CD4-positive, CD25-positive, alpha-beta regulatory T cell (primary cell): Measurements from ENCODE around the gene FNDC3A. TPM values are rescaled to one million over a fixed set of nuclear protein-coding genes. Genes with fewer than 3 reads are reported as not detected.
A peak's percentile ranks its signal among the peaks of the same experiment; 100 is the strongest.
"Not testable (repeated sequence)": the region's sequence is repeated elsewhere in the genome, so short reads cannot be mapped to it uniquely, and the experiment has no call there.

Experiments
- ATAC-seq, 2 donors: fragments of 150-1000 bp; cut with Tn5 transposase; one replicate each; pipeline ENCODE4 v1.10.0; 2021; ENCODE audit warnings: low read depth in 2 of 2, moderate number of reproducible peaks in 2 of 2, moderate library complexity in 1 of 2
- DNase-seq, 3 donors: peaks; one replicate each; pipeline versions ENCODE4 v3.0.0 to v3.0.0-alpha.2; 2012 to 2022; ENCODE audit warnings: mixed read lengths in 1 of 3
- H3K27ac ChIP-seq: one replicate; pipeline ENCODE4 v1.7.0; 2013; ENCODE audit warnings: mild to moderate bottlenecking, low read length; ENCODE audit not compliant: insufficient read depth, poor library complexity, severe bottlenecking
- H3K27me3 ChIP-seq: one replicate; pipeline ENCODE4 v1.7.0; 2013; ENCODE audit warnings: low read length; ENCODE audit not compliant: control insufficient read depth, insufficient read depth
- H3K36me3 ChIP-seq: one replicate; pipeline ENCODE4 v1.7.0; 2013; ENCODE audit warnings: mild to moderate bottlenecking, low read length, moderate library complexity; ENCODE audit not compliant: control insufficient read depth, insufficient read depth
- H3K4me1 ChIP-seq: 2 replicates; pipeline ENCODE4 v1.7.0; 2013; ENCODE audit warnings: mild to moderate bottlenecking, low read length; ENCODE audit not compliant: insufficient read depth, control insufficient read depth, poor library complexity, severe bottlenecking
- H3K4me3 ChIP-seq: one replicate; pipeline ENCODE4 v1.7.0; 2013; ENCODE audit warnings: low read depth, mild to moderate bottlenecking, low read length, moderate library complexity
- H3K9me3 ChIP-seq, 2 experiments: 1 replicate in 1 of 2; 2 replicates in 1 of 2; pipeline ENCODE4 v1.7.0; 2013; ENCODE audit warnings: low read length in 2 of 2, mild to moderate bottlenecking in 1 of 2, moderate library complexity in 1 of 2; ENCODE audit not compliant: control insufficient read depth in 2 of 2
- H3K27ac Mint-ChIP-seq, 3 donors: one replicate each; pipeline ENCODE4 v1.8.0; 2020 to 2022; ENCODE audit warnings: mild to moderate bottlenecking in 3 of 3, mixed read lengths in 3 of 3, moderate library complexity in 2 of 3
- H3K27me3 Mint-ChIP-seq: one replicate; pipeline ENCODE4 v1.8.0; 2022; ENCODE audit warnings: mild to moderate bottlenecking, mixed read lengths
- H3K36me3 Mint-ChIP-seq: one replicate; pipeline ENCODE4 v1.8.0; 2020; ENCODE audit warnings: mixed read lengths
- H3K4me1 Mint-ChIP-seq, 4 donors: one replicate each; pipeline ENCODE4 v1.8.0; 2020 to 2022; ENCODE audit warnings: mixed read lengths in 4 of 4, mild to moderate bottlenecking in 1 of 4
- H3K4me3 Mint-ChIP-seq, 4 donors: one replicate each; pipeline ENCODE4 v1.8.0; 2020 to 2022; ENCODE audit warnings: mild to moderate bottlenecking in 4 of 4, mixed read lengths in 4 of 4, moderate library complexity in 3 of 4
- H3K9me3 Mint-ChIP-seq, 7 donors: one replicate each; pipeline ENCODE4 v1.8.0; 2020 to 2022; ENCODE audit warnings: mixed read lengths in 7 of 7, mild to moderate bottlenecking in 3 of 7, moderate library complexity in 2 of 7
- polyA plus RNA-seq, 4 donors: library from polyadenylated mRNA; unstranded; fragments of 300-500 nt; fragmentation: Illumina TruSeq; gene quantifications; one replicate each; pipeline ENCODE4 v1.2.3, GENCODE V29; 2021
- total RNA-seq: library from RNA; stranded (reverse); gene quantifications from one replicate; pipeline ENCODE4 v1.2.3, GENCODE V29; 2022

Gene FNDC3A
- total and polyA plus RNA-seq, 5 donors from 2014 or later, result 9.7 to 41.1 (median 10.6) TPM

- Histone ChIP-seq H3K4me3 (peak overlapping the region; percentile 96), H3K27me3 (no peaks in the 10 kb centered on the region), H3K9me3 (no peaks in the 10 kb centered on the region), H3K27ac (peak overlapping the region; percentile 62), H3K4me1 (peaks cover 24% of the 10 kb centered on the region), H3K36me3 (peaks cover 2% of the 10 kb centered on the region)
- Mint-ChIP-seq H3K9me3 (no peaks in the 10 kb centered on the region), H3K27ac (peak overlapping the region; percentile 83 to 91 (median 91)), H3K36me3 (peaks cover 3% of the 10 kb centered on the region), H3K4me3 (peak overlapping the region; percentile 91 to 99 (median 94)), H3K27me3 (no peaks in the 10 kb centered on the region), H3K4me1 (peaks cover 22 to 43% (median 34%) of the 10 kb centered on the region in 4 donors)
- ATAC-seq (peak; percentile 65 to 66), DNase-seq (peak; percentile 65 to 88 (median 72))
Measured at GRCh38 chr13:49110122-49110912, 134.6 kb downstream of the FNDC3A start.

GRCh38 chr13:49110913-49111170, 135.1 kb downstream of the FNDC3A start:
- H3K27ac Mint-ChIP-seq, result peak overlapping the region in 2 of 3 donors; percentile 9 to 91

GRCh38 chr13:49112782-49113525, 137.2 kb downstream of the FNDC3A start:
- ATAC-seq, result no peak
- Histone ChIP-seq H3K4me3 (peak overlapping the region; percentile 46), H3K9me3 (no peaks in the 10 kb centered on the region), H3K27ac (no peak overlapping the region), H3K4me1 (peaks cover 24% of the 10 kb centered on the region), H3K36me3 (peaks cover 23% of the 10 kb centered on the region), H3K27me3 (no peaks in the 10 kb centered on the region)
- Mint-ChIP-seq H3K36me3 (peaks cover 23% of the 10 kb centered on the region), H3K9me3 (no peaks in the 10 kb centered on the region), H3K4me3 (peak overlapping the region; percentile 33 to 89 (median 74)), H3K27me3 (no peaks in the 10 kb centered on the region), H3K27ac (peak overlapping the region in 2 of 3 donors; percentile 18 to 80), H3K4me1 (peaks cover 28 to 48% (median 43%) of the 10 kb centered on the region in 4 donors)
- DNase-seq, result no peak

More at GRCh38 chr13:49110913-49111170, 135.1 kb downstream of the FNDC3A start:
- Mint-ChIP-seq H3K4me1 (peaks cover 25 to 43% (median 35%) of the 10 kb centered on the region in 4 donors), H3K36me3 (peaks cover 8% of the 10 kb centered on the region), H3K27me3 (no peaks in the 10 kb centered on the region), H3K9me3 (no peaks in the 10 kb centered on the region), H3K4me3 (peak overlapping the region; percentile 91 to 99 (median 94))
- Histone ChIP-seq H3K4me1 (peaks cover 24% of the 10 kb centered on the region), H3K36me3 (peaks cover 7% of the 10 kb centered on the region), H3K9me3 (no peaks in the 10 kb centered on the region), H3K27me3 (no peaks in the 10 kb centered on the region), H3K4me3 (peak overlapping the region; percentile 96), H3K27ac (peak overlapping the region; percentile 62)
- peak in 1 of 3 donors; percentile 29 for DNase-seq
- ATAC-seq, result no peak

GRCh38 chr13:49113526-49114286, 138.0 kb downstream of the FNDC3A start:
- Mint-ChIP-seq H3K4me1 (peaks cover 28 to 48% (median 43%) of the 10 kb centered on the region in 4 donors), H3K27ac (peak overlapping the region in 2 of 3 donors; percentile 17 to 80), H3K36me3 (peaks cover 26% of the 10 kb centered on the region), H3K27me3 (no peaks in the 10 kb centered on the region), H3K9me3 (no peaks in the 10 kb centered on the region), H3K4me3 (peak overlapping the region; percentile 33 to 89 (median 74))
- ATAC-seq, result peak; percentile 43 to 52
- H3K36me3 ChIP-seq, result peaks cover 29% of the 10 kb centered on the region
- no peaks in the 10 kb centered on the region for H3K9me3 ChIP-seq
- peak overlapping the region; percentile 34 for H3K4me3 ChIP-seq
- peaks cover 24% of the 10 kb centered on the region for H3K4me1 ChIP-seq
- no peaks in the 10 kb centered on the region for H3K27me3 ChIP-seq
- DNase-seq, result peak in 1 of 3 donors; percentile 11
- no peak overlapping the region for H3K27ac ChIP-seq

- H3K27ac Mint-ChIP-seq, result no peak overlapping the region
Measured at GRCh38 chr13:49116873-49117272, 141.2 kb downstream of the FNDC3A start.

GRCh38 chr13:49118455-49118854, 142.7 kb downstream of the FNDC3A start:
- not testable (repeated sequence) for H3K4me3 ChIP-seq, H3K9me3 ChIP-seq, H3K27ac ChIP-seq, H3K27ac Mint-ChIP-seq, H3K4me1 ChIP-seq, ATAC-seq, H3K27me3 ChIP-seq, H3K27me3 Mint-ChIP-seq, DNase-seq, H3K9me3 Mint-ChIP-seq
- H3K36me3 ChIP-seq, result peaks cover 35% of the 10 kb centered on the region
- Mint-ChIP-seq H3K36me3 (peaks cover 44% of the 10 kb centered on the region), H3K4me1 (peaks cover 30 to 48% (median 38%) of the 10 kb centered on the region in 4 donors), H3K4me3 (peak overlapping the region in 1 of 4 donors; percentile 58)

More at GRCh38 chr13:49116873-49117272, 141.2 kb downstream of the FNDC3A start:
- H3K4me1 ChIP-seq, result peaks cover 16% of the 10 kb centered on the region
- H3K9me3 Mint-ChIP-seq, result peaks cover 0 to 5% (median 0%) of the 10 kb centered on the region in 7 donors
- H3K27ac ChIP-seq, result no peak overlapping the region
- peaks cover 35% of the 10 kb centered on the region for H3K36me3 ChIP-seq
- H3K4me3 Mint-ChIP-seq, result peak overlapping the region in 1 of 4 donors; percentile 59
- H3K4me1 Mint-ChIP-seq, result peaks cover 31 to 49% (median 42%) of the 10 kb centered on the region in 4 donors
- H3K36me3 Mint-ChIP-seq, result peaks cover 41% of the 10 kb centered on the region
- ATAC-seq (no peak), DNase-seq (no peak)
- no peaks in the 10 kb centered on the region for H3K9me3 ChIP-seq
- no peak overlapping the region for H3K4me3 ChIP-seq
- no peaks in the 10 kb centered on the region for H3K27me3 Mint-ChIP-seq
- H3K27me3 ChIP-seq, result no peaks in the 10 kb centered on the region

GRCh38 chr13:49124693-49125304, 149.1 kb downstream of the FNDC3A start:
- H3K9me3 Mint-ChIP-seq, result peaks cover 0 to 5% (median 0%) of the 10 kb centered on the region in 7 donors
- Histone ChIP-seq H3K27me3 (no peaks in the 10 kb centered on the region), H3K27ac (no peak overlapping the region), H3K36me3 (no peaks in the 10 kb centered on the region), H3K4me3 (no peak overlapping the region), H3K4me1 (peaks cover 7% of the 10 kb centered on the region), H3K9me3 (no peaks in the 10 kb centered on the region)
- no peak for DNase-seq
- H3K27me3 Mint-ChIP-seq, result no peaks in the 10 kb centered on the region
- H3K4me1 Mint-ChIP-seq, result peaks cover 23 to 54% (median 35%) of the 10 kb centered on the region in 4 donors
- H3K27ac Mint-ChIP-seq, result peak overlapping the region; percentile 7 to 87 (median 42)
- H3K36me3 Mint-ChIP-seq, result peaks cover 12% of the 10 kb centered on the region
- no peak overlapping the region for H3K4me3 Mint-ChIP-seq
- no peak for ATAC-seq
